ENCODE data around the gene CDH1.

- no peak for TF ChIP-seq CTCF (IDR thresholded peaks at IDR 0.05)
- TF ChIP-seq POLR2A (IDR thresholded peaks at IDR 0.05), result no peak
Measured at GRCh38 chr16:68825427-68825826, 88.3 kb downstream of the CDH1 start.

All from tibial nerve (tissue), 3 donors.